H1 (cell line): ENCODE data around the gene DNAJC24. TPM values are rescaled to one million over a fixed set of nuclear protein-coding genes. Genes with fewer than 3 reads are reported as not detected.

ENCODE experiments used
- CEBPB ChIP-seq: IDR thresholded peaks from 2 replicates; pipeline ENCODE4 v1.6.1; 2012; ENCODE audit warnings: low read depth, low read length
- CREB1 ChIP-seq: IDR thresholded peaks from 2 replicates; pipeline ENCODE4 v1.6.1; 2012; ENCODE audit warnings: inconsistent platforms
- CTBP2 ChIP-seq: IDR thresholded peaks from 2 replicates; pipeline ENCODE4 v1.7.0; 2011; ENCODE audit warnings: borderline replicate concordance, mild to moderate bottlenecking, moderate library complexity, mixed read lengths, low read length; ENCODE audit not compliant: insufficient read depth, insufficient read length
- GABPA ChIP-seq: IDR thresholded peaks from 2 replicates; pipeline ENCODE4 v1.6.1; 2011; ENCODE audit warnings: mild to moderate bottlenecking, low read length, moderate library complexity, borderline replicate concordance; ENCODE audit not compliant: insufficient read depth
- MAFK ChIP-seq: IDR thresholded peaks from 2 replicates; pipeline ENCODE4 v1.6.1; 2012; ENCODE audit warnings: low read depth, mild to moderate bottlenecking, improper control_type of control experiment, low read length
- SIRT6 ChIP-seq: IDR thresholded peaks from one replicate; pipeline ENCODE4 v1.7.1; 2012; ENCODE audit warnings: low read length, inconsistent platforms
- SP2 ChIP-seq: IDR thresholded peaks from 2 replicates; pipeline ENCODE4 v1.6.1; 2012; ENCODE audit warnings: mild to moderate bottlenecking, low read length, inconsistent platforms
- SRF ChIP-seq: IDR thresholded peaks from 2 replicates; pipeline ENCODE4 v1.6.1; 2011; ENCODE audit warnings: mild to moderate bottlenecking, low read depth, low read length, moderate library complexity
- TCF12 ChIP-seq: IDR thresholded peaks from 2 replicates; pipeline ENCODE4 v1.6.1; 2011; ENCODE audit warnings: low read depth, mild to moderate bottlenecking, low read length
- polyA plus RNA-seq, 7 experiments: library from polyadenylated mRNA; depleted of rRNA in 3 of 7; stranded (reverse) in 5 of 7; unstranded in 2 of 7; fragments of >200 nt in 5 of 7; fragments of 200-250 nt in 2 of 7; gene quantifications; 1 replicate in 5 of 7; 2 replicates in 1 of 7; 4 replicates in 1 of 7; pipeline versions ENCODE4 v1.2.1 to v1.2.3, GENCODE V29; 2011 to 2013; ENCODE audit warnings: missing spikeins in 2 of 7, mixed read lengths in 2 of 7
- total RNA-seq: library from RNA; stranded (reverse); fragmentation: NEBNext Ultra II Directional; extraction: Animal tissue kit (Norgen Biotek cat#: 25700); gene quantifications from 2 replicates; pipeline ENCODE4 v1.2.1, GENCODE V29; 2021

The DNAJC24 gene
- total and polyA plus RNA-seq, 2 of the 8 experiments (the other 6 are each of a cell fraction or from before 2014, with no cell fraction given): 7.2 to 21.1 TPM

GRCh38 chr11:31421820-31422219 is 52.2 kb downstream of the DNAJC24 start (continued):
- TF ChIP-seq SRF (no peak), CTBP2 (no peak), CREB1 (no peak), SIRT6 (no peak), GABPA (no peak), TCF12 (no peak), MAFK (no peak), SP2 (no peak), CEBPB (no peak)
